Activated naive CD8-positive, alpha-beta T cell treated with anti-CD3 and anti-CD28 coated beads for 36 hours (primary cell): ENCODE data around the gene SLC12A1. TPM values are rescaled to one million over a fixed set of nuclear protein-coding genes. Genes with fewer than 3 reads are reported as not detected.

Experiments used
- DNase-seq: peaks from one replicate; pipeline ENCODE4 v3.0.0; 2021
- H3K27ac Mint-ChIP-seq: one replicate; pipeline ENCODE4 v1.8.0; 2022; ENCODE audit warnings: mild to moderate bottlenecking, moderate library complexity, mixed read lengths
- H3K27me3 Mint-ChIP-seq: one replicate; pipeline ENCODE4 v1.8.0; 2022; ENCODE audit warnings: mild to moderate bottlenecking, mixed read lengths
- H3K36me3 Mint-ChIP-seq: one replicate; pipeline ENCODE4 v1.8.0; 2021; ENCODE audit warnings: mild to moderate bottlenecking, mixed read lengths
- H3K4me1 Mint-ChIP-seq: one replicate; pipeline ENCODE4 v1.8.0; 2021; ENCODE audit warnings: mixed read lengths
- H3K4me3 Mint-ChIP-seq: one replicate; pipeline ENCODE4 v1.8.0; 2022; ENCODE audit warnings: mild to moderate bottlenecking, moderate library complexity, mixed read lengths
- H3K9me3 Mint-ChIP-seq: one replicate; pipeline ENCODE4 v1.8.0; 2022; ENCODE audit warnings: mixed read lengths
- total RNA-seq, 2 experiments: library from RNA; stranded (reverse); gene quantifications; one replicate each; pipeline ENCODE4 v1.2.3, GENCODE V29; 2021

The SLC12A1 gene
- total RNA-seq, 2 experiments from 2014 or later = not detected

DNA sequence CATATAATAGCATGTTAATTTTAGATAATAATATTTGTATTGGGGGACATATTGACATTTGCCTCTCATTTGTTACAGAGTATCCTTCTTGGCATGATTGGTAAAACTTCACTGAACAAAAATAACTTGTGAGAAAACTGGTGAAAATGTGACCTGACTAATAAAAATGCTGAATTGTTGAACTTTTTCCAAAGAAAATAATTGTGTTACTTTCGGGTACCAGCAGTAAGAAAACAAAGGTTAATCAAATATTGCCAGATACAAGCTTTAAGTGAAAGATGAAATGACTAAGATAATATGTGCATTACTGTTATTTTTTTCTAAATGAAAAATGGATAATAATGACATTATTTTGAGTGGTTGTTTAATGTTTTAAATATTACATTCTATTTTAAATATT is 15.2 kb downstream of the SLC12A1 start:
- Mint-ChIP-seq H3K27ac (no peak overlapping the region), H3K36me3 (no peaks in the 10 kb centered on the region), H3K4me1 (no peaks in the 10 kb centered on the region), H3K4me3 (no peak overlapping the region), H3K27me3 (peaks cover 9% of the 10 kb centered on the region), H3K9me3 (no peaks in the 10 kb centered on the region)
- DNase-seq = no peak

DNA sequence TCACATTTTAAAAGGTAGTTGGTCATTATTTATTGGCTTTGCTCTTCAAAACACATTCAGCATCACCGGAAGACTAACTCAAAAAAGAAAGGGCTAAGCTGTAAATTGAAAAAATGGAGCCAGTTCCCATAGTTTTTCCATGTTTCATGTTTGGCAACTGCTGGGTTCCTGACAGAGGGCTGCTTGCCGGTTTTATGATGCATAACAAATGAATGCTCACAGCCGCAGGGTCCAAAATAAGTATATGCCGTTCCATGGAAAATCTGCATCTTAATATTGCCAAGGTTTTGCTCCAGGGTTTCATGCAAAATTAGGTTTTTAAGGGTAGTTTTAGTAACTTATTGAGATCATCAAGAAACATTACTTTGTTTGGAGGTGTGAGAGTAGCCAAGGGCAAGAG is 15.8 kb downstream of the SLC12A1 start:
- H3K27ac Mint-ChIP-seq = no peak overlapping the region
- H3K36me3 Mint-ChIP-seq = no peaks in the 10 kb centered on the region
- DNase-seq = no peak
- H3K4me3 Mint-ChIP-seq = no peak overlapping the region
- H3K27me3 Mint-ChIP-seq = peaks cover 9% of the 10 kb centered on the region
- no peaks in the 10 kb centered on the region for H3K9me3 Mint-ChIP-seq
- no peaks in the 10 kb centered on the region for H3K4me1 Mint-ChIP-seq

DNA sequence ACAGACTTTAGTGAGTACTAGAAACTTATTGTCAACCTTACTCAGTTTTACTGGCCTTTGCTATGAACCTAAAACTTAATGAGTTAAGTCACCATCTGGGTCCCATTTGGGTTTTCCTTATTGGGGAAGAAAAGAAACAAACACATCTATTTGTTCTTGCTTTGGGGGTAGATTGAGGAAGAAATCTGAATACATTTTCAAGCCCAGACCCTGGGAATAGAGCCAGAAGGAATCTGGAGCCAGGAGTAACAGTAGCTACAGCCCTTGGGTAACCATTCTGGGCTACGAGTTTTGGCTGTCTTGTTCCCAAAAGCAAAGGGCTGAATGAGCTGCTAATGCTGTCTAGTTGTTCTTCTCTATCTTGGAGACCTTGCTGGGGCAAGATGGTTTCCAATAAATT is 16.5 kb downstream of the SLC12A1 start:
- DNase-seq = no peak
- Mint-ChIP-seq H3K4me1 (no peaks in the 10 kb centered on the region), H3K9me3 (no peaks in the 10 kb centered on the region), H3K27me3 (peaks cover 5% of the 10 kb centered on the region), H3K27ac (no peak overlapping the region), H3K4me3 (no peak overlapping the region), H3K36me3 (no peaks in the 10 kb centered on the region)

DNA sequence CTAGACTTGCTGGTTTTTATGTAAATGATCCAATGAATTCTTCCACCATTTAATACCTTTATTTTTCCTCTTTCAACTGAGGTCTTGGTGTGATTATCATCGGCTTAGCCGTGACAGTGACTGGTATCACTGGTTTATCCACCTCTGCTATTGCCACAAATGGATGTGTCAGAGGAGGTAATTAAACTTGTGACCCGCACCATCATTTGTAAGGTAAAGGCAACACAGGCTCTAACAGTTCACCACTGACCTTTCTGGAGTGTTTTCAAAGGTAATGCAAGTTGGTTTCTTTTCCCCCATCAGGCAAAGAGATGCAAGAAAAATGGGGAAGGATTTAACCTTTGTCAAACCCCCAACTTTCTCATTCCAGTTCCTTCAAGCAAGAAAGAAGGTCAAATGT is 19.7 kb downstream of the SLC12A1 start:
- no peaks in the 10 kb centered on the region for H3K36me3 Mint-ChIP-seq
- H3K9me3 Mint-ChIP-seq = no peaks in the 10 kb centered on the region
- no peak overlapping the region for H3K27ac Mint-ChIP-seq
- no peaks in the 10 kb centered on the region for H3K27me3 Mint-ChIP-seq
- no peak for DNase-seq
- H3K4me3 Mint-ChIP-seq = no peak overlapping the region
- H3K4me1 Mint-ChIP-seq = no peaks in the 10 kb centered on the region

DNA sequence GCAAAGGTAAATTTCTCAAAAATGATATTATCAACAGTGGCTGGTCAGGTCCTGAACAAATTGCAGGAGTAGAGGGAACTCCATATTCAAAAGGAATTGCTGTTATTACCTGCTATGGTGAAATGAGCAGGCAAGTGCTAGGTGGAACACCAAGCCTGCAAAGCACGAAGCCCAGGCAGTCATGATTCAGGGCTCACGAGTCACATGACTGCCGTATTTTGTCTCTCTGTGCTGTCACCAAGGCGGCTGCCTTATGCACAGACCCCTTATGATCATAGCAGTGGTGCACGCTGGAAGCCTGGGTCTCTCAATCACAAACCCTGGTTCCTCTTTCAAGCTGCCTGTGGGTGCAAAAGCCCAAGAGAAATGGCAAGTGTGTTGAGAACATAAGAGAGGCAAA is 24.4 kb downstream of the SLC12A1 start:
- H3K27ac Mint-ChIP-seq = no peak overlapping the region

GRCh38 chr15:48233246-48233645 is 27.1 kb downstream of the SLC12A1 start:
- Mint-ChIP-seq H3K4me3 (no peak overlapping the region), H3K9me3 (no peaks in the 10 kb centered on the region), H3K27me3 (peaks cover 8% of the 10 kb centered on the region), H3K27ac (no peak overlapping the region), H3K36me3 (no peaks in the 10 kb centered on the region), H3K4me1 (no peaks in the 10 kb centered on the region)
- DNase-seq = no peak

More for the DNA sequence above, 24.4 kb downstream of the SLC12A1 start:
- Mint-ChIP-seq H3K4me1 (no peaks in the 10 kb centered on the region), H3K4me3 (no peak overlapping the region), H3K36me3 (no peaks in the 10 kb centered on the region), H3K9me3 (no peaks in the 10 kb centered on the region), H3K27me3 (peaks cover 8% of the 10 kb centered on the region)
- no peak for DNase-seq

DNA sequence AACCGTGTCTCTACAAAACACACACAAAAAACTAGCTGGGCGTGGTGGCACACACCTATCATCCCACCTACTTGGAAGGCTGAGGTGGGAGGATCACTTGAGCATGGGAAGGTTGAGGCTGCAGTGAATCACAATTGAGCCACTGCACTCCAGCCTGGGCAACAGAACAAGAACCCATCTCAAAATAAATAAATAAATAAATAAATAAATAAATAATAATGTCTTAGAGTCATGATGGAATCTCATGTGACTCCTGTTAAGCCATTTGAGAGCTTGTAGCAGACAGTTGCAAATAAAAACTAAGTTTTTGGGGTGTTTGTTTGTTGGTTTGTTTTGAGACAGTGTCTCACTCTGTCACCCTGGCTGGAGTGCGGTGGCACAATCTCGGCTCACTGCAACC is 33.2 kb downstream of the SLC12A1 start:
- Mint-ChIP-seq H3K4me3 (no peak overlapping the region), H3K27ac (no peak overlapping the region), H3K4me1 (no peaks in the 10 kb centered on the region), H3K9me3 (no peaks in the 10 kb centered on the region), H3K27me3 (peaks cover 4% of the 10 kb centered on the region), H3K36me3 (no peaks in the 10 kb centered on the region)
- no peak for DNase-seq

DNA sequence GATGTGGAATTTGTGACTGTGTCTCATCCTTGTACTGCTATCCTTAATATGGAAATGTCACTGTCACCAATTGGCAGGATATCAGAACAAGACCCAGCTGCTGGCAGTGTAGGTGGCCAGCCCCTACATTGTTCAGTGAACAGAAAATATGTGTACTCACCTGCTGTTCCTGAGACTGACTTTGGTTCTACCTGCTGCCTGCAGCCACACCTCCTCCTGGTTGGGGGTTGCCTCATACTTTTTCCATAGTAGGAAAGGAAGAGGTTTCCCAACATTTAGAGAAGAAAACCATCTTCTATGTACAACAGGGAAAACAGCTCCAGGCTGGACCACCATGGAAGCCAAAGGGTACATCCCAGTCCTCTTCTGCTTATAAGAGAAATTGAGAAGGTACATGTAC is 35.9 kb downstream of the SLC12A1 start:
- H3K9me3 Mint-ChIP-seq = no peaks in the 10 kb centered on the region
- H3K27ac Mint-ChIP-seq = no peak overlapping the region
- no peak for DNase-seq
- H3K4me1 Mint-ChIP-seq = no peaks in the 10 kb centered on the region
- H3K27me3 Mint-ChIP-seq = peaks cover 4% of the 10 kb centered on the region
- H3K36me3 Mint-ChIP-seq = no peaks in the 10 kb centered on the region
- H3K4me3 Mint-ChIP-seq = no peak overlapping the region

GRCh38 chr15:48242535-48242934 is 36.4 kb downstream of the SLC12A1 start:
- Mint-ChIP-seq H3K4me3 (no peak overlapping the region), H3K9me3 (no peaks in the 10 kb centered on the region), H3K27ac (no peak overlapping the region), H3K27me3 (peaks cover 4% of the 10 kb centered on the region), H3K4me1 (no peaks in the 10 kb centered on the region), H3K36me3 (no peaks in the 10 kb centered on the region)
- DNase-seq = no peak

GRCh38 chr15:48244921-48245320 is 38.8 kb downstream of the SLC12A1 start:
- no peaks in the 10 kb centered on the region for H3K9me3 Mint-ChIP-seq
- H3K36me3 Mint-ChIP-seq = no peaks in the 10 kb centered on the region
- no peaks in the 10 kb centered on the region for H3K4me1 Mint-ChIP-seq
- H3K4me3 Mint-ChIP-seq = no peak overlapping the region
- no peak for DNase-seq
- peaks cover 12% of the 10 kb centered on the region for H3K27me3 Mint-ChIP-seq
- H3K27ac Mint-ChIP-seq = no peak overlapping the region

DNA sequence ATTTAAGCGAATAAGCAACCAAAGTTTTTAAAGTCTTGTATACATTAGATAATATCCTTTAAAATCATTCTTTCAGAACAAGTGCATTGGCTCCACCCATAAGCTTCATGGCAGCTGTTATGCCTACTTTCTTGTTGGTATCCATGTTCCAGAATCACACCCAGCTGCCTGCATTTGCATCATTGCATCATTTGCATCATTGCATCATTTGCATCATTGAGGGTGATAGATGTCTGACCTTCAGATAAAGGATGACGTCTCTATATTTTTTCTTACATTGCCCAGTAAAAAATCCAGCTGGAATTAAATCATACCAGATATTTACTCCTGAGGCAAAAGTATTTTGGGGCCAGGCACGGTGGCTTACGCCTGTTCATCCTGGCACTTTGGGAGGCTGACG is 42.3 kb downstream of the SLC12A1 start:
- no peaks in the 10 kb centered on the region for H3K9me3 Mint-ChIP-seq

DNA sequence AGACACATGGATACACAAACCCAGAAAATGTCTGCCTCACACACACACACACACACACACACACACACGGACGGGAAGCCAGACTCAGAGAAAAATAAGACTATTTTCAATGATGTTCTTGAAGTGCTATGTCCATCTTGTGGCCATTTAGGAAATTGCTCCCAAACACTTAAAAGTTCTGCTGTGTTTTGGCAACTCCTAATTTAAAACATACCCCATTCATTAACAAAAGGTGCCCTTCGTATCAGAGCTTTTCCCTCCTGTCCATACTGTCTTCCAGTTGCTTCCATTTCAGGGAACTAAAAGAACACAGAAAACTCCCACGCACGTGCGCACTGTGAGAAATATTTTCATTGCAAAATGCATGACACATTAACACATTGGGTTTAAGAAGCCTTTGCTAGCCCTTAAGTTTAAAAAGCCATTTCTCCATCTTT is 44.6 kb downstream of the SLC12A1 start:
- Mint-ChIP-seq H3K4me3 (no peak overlapping the region), H3K36me3 (no peaks in the 10 kb centered on the region), H3K27me3 (peaks cover 21% of the 10 kb centered on the region), H3K4me1 (no peaks in the 10 kb centered on the region), H3K27ac (no peak overlapping the region), H3K9me3 (no peaks in the 10 kb centered on the region)
- peak; percentile 5 for DNase-seq

More for the DNA sequence above, 42.3 kb downstream of the SLC12A1 start:
- Mint-ChIP-seq H3K36me3 (no peaks in the 10 kb centered on the region), H3K27ac (no peak overlapping the region), H3K27me3 (peaks cover 21% of the 10 kb centered on the region), H3K4me3 (no peak overlapping the region), H3K4me1 (no peaks in the 10 kb centered on the region)
- no peak for DNase-seq

- H3K4me3 Mint-ChIP-seq = no peak overlapping the region
- no peaks in the 10 kb centered on the region for H3K9me3 Mint-ChIP-seq
- H3K27me3 Mint-ChIP-seq = peaks cover 17% of the 10 kb centered on the region
- H3K27ac Mint-ChIP-seq = no peak overlapping the region
- no peaks in the 10 kb centered on the region for H3K36me3 Mint-ChIP-seq
- DNase-seq = no peak
- no peaks in the 10 kb centered on the region for H3K4me1 Mint-ChIP-seq
These were observed 47.1 kb downstream of the SLC12A1 start for GRCh38 chr15:48253172-48253571.

- Mint-ChIP-seq H3K36me3 (no peaks in the 10 kb centered on the region), H3K27ac (no peak overlapping the region), H3K27me3 (peaks cover 13% of the 10 kb centered on the region), H3K4me3 (no peak overlapping the region), H3K9me3 (no peaks in the 10 kb centered on the region), H3K4me1 (peaks cover 3% of the 10 kb centered on the region)
- DNase-seq = no peak
These were observed 59.0 kb downstream of the SLC12A1 start for GRCh38 chr15:48265135-48265534.

- Mint-ChIP-seq H3K36me3 (no peaks in the 10 kb centered on the region), H3K27ac (no peak overlapping the region), H3K4me1 (peaks cover 3% of the 10 kb centered on the region), H3K9me3 (no peaks in the 10 kb centered on the region), H3K4me3 (no peak overlapping the region), H3K27me3 (peaks cover 13% of the 10 kb centered on the region)
- no peak for DNase-seq
These were observed 60.1 kb downstream of the SLC12A1 start for GRCh38 chr15:48266024-48266689.

DNA sequence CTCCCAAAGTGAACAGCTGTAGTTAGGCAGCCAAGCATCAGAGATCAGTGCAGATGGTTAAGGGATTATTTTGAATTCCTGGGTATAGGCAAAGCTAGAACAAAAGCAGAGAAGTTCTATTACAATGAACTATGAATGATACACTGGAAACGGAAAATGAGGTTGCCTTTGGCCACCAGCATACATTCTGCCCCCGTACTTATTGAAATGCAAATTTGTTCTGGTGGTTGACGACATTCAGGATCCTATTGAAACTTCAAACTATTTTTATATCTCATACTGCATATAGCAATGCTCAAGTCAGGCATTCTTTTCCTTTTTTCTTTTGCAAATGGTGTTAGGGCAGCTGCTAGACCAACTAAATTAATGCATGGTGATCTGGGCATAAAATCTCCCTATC is 61.7 kb downstream of the SLC12A1 start:
- DNase-seq = no peak
- Mint-ChIP-seq H3K9me3 (no peaks in the 10 kb centered on the region), H3K36me3 (no peaks in the 10 kb centered on the region), H3K27me3 (peaks cover 13% of the 10 kb centered on the region), H3K4me3 (no peak overlapping the region), H3K4me1 (peaks cover 3% of the 10 kb centered on the region), H3K27ac (no peak overlapping the region)
